Measurements from ENCODE around the gene COMMD2. TPM values are rescaled to one million over a fixed set of nuclear protein-coding genes. Genes with fewer than 3 reads are reported as not detected.

Gene COMMD2
- total RNA-seq, 1 experiment from 2014 or later = 35.5 TPM

DNA sequence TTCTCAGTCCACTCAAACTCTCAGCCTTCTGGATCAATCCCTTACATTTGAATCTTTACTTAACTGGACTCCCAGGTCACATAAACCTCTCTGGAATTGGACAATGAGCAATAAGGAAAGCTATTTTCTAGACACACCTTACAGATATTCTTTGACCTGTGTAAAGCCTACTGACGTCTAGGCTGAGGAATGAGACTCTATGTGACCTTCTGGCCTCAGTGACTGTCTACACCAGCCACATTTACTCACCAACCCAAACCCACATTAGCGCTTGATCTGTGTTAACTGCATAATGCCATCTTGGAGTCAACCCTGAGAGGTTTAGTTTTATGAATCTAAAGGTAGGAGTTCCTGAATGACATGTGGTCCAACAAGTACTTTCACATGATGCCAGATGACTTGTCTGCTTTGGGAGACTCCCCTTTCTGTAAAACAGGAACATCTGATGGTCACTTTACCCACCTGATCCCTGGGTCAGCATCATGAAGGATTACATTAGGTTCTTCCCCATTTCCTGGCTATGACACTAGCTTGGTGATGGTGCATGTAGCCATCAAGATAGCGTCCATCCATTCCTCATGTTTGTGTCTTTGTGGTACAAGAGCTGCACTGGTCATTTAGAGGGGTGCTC, 11.4 kb upstream of the COMMD2 start:
- Histone ChIP-seq H3K4me1 (ENCODE audit: control insufficient read depth in 1 of 2, insufficient read depth in 2 of 2, low read length in 2 of 2) (no peaks in the 10 kb centered on the region), H3K9ac (ENCODE audit: low read length) (no peak overlapping the region), H3K27ac (ENCODE audit: low read depth, low read length) (no peak overlapping the region), H3K9me2 (ENCODE audit: insufficient read depth) (no peaks in the 10 kb centered on the region), H4K20me1 (ENCODE audit: insufficient read depth) (no peaks in the 10 kb centered on the region), H3K4me2 (ENCODE audit: low read length) (no peak overlapping the region), H3K36me3 (ENCODE audit: control insufficient read depth in 1 of 2, insufficient read depth in 2 of 2, low read length in 2 of 2) (no peaks in the 10 kb centered on the region), H3K79me2 (ENCODE audit: insufficient read depth, low read length) (no peaks in the 10 kb centered on the region), H2AFZ (ENCODE audit: low read depth, low read length, poor library complexity, severe bottlenecking) (no peak overlapping the region), H3K4me3 (replicated peaks in 1 of 2; ENCODE audit: low read depth in 1 of 2, low read length in 2 of 2) (no peak overlapping the region), H3K9me3 (ENCODE audit: control insufficient read depth in 1 of 2, insufficient read depth in 1 of 2, low read depth in 1 of 2, low read length in 2 of 2) (no peaks in the 10 kb centered on the region), H3K27me3 (ENCODE audit: insufficient read depth, low read length) (peaks cover 3% of the 10 kb centered on the region; the same call in 1 of the 2 replicates)
- ATAC-seq (no peak), DNase-seq (ENCODE audit: low read depth, low spot score) (no peak)
- BruUV-seq (replicated peaks) = no TSS peak
- CTCF ChIA-PET = interaction anchor here (0.8 to 0.9 kb wide), 3 partner anchors 8 to 233 kb away, joined by 3 to 4 read pairs (median 3); no protein-coding TSS in a partner anchor
- RAD21 ChIA-PET (ENCODE audit: low non-redundant PET in 1 of 2, low total read pairs in 2 of 2, uncharacterized antibody in 2 of 2, unreplicated experiment in 2 of 2) = no interaction called here
- no peak for TF ChIP-seq ZNF274 (IDR thresholded peaks at IDR 0.05; ENCODE audit: low read depth, low read length)
- no peak for TF ChIP-seq SIN3A (IDR thresholded peaks at IDR 0.05; ENCODE audit: low read depth)
- TF ChIP-seq SRF (IDR thresholded peaks at IDR 0.05; ENCODE audit: low read depth) = no peak
- TF ChIP-seq ELF1 (IDR thresholded peaks at IDR 0.05; ENCODE audit: borderline replicate concordance, low read depth) = no peak
- no peak for TF ChIP-seq CEBPB (IDR thresholded peaks at IDR 0.05; ENCODE audit: low read depth)
- TF ChIP-seq, protein P1, sequence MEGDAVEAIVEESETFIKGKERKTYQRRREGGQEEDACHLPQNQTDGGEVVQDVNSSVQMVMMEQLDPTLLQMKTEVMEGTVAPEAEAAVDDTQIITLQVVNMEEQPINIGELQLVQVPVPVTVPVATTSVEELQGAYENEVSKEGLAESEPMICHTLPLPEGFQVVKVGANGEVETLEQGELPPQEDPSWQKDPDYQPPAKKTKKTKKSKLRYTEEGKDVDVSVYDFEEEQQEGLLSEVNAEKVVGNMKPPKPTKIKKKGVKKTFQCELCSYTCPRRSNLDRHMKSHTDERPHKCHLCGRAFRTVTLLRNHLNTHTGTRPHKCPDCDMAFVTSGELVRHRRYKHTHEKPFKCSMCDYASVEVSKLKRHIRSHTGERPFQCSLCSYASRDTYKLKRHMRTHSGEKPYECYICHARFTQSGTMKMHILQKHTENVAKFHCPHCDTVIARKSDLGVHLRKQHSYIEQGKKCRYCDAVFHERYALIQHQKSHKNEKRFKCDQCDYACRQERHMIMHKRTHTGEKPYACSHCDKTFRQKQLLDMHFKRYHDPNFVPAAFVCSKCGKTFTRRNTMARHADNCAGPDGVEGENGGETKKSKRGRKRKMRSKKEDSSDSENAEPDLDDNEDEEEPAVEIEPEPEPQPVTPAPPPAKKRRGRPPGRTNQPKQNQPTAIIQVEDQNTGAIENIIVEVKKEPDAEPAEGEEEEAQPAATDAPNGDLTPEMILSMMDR (IDR thresholded peaks at IDR 0.05 in 2 of 3, conservative IDR thresholded peaks at IDR 0.05 in 1 of 3; ENCODE audit: borderline replicate concordance in 1 of 3, insufficient read depth in 1 of 3, low read depth in 2 of 3, low read length in 2 of 3) = no peak
- no peak for TF ChIP-seq ZFX (IDR thresholded peaks at IDR 0.05)
- no peak for TF ChIP-seq EZH2phosphoT487 (IDR thresholded peaks at IDR 0.05; ENCODE audit: borderline replicate concordance)
- TF ChIP-seq POLR2A (IDR thresholded peaks at IDR 0.05; ENCODE audit: borderline replicate concordance, extremely low read depth, insufficient read depth, insufficient read length) = no peak
- TF ChIP-seq EGR1 (IDR thresholded peaks at IDR 0.05; ENCODE audit: low read depth) = no peak
- no peak for TF ChIP-seq YY1 (IDR thresholded peaks at IDR 0.05; ENCODE audit: extremely low read depth, insufficient replicate concordance, low read depth, low read length)
- TF ChIP-seq RAD21 (IDR thresholded peaks at IDR 0.05; ENCODE audit: low read depth) = no peak
- TF ChIP-seq EZH2 (IDR thresholded peaks at IDR 0.05) = no peak
- no peak for TF ChIP-seq TCF7L2 (IDR thresholded peaks at IDR 0.05; ENCODE audit: borderline replicate concordance, extremely low read depth, insufficient read depth, insufficient read length)
- TF ChIP-seq POLR2AphosphoS5 (IDR thresholded peaks at IDR 0.05; ENCODE audit: low read depth, low read length) = no peak
- TF ChIP-seq JUND (IDR thresholded peaks at IDR 0.05) = no peak
- TF ChIP-seq, protein P2, sequence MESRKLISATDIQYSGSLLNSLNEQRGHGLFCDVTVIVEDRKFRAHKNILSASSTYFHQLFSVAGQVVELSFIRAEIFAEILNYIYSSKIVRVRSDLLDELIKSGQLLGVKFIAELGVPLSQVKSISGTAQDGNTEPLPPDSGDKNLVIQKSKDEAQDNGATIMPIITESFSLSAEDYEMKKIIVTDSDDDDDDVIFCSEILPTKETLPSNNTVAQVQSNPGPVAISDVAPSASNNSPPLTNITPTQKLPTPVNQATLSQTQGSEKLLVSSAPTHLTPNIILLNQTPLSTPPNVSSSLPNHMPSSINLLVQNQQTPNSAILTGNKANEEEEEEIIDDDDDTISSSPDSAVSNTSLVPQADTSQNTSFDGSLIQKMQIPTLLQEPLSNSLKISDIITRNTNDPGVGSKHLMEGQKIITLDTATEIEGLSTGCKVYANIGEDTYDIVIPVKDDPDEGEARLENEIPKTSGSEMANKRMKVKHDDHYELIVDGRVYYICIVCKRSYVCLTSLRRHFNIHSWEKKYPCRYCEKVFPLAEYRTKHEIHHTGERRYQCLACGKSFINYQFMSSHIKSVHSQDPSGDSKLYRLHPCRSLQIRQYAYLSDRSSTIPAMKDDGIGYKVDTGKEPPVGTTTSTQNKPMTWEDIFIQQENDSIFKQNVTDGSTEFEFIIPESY (IDR thresholded peaks at IDR 0.05; ENCODE audit: extremely low read depth, insufficient replicate concordance, low read length) = no peak
- TF ChIP-seq, protein P3, sequence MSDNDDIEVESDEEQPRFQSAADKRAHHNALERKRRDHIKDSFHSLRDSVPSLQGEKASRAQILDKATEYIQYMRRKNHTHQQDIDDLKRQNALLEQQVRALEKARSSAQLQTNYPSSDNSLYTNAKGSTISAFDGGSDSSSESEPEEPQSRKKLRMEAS (IDR thresholded peaks at IDR 0.05) = no peak
- no peak for TF ChIP-seq CBX3 (IDR thresholded peaks at IDR 0.05; ENCODE audit: low read depth)
- no peak for TF ChIP-seq FOSL1 (IDR thresholded peaks at IDR 0.05; ENCODE audit: low read depth)
- intact Hi-C loops (cut with micrococcal nuclease) = no loop called here
- POLR2A ChIA-PET = no interaction called here

All from HCT116 (cell line).